Mucosa of descending colon (tissue), 3 donors: ENCODE measurements around the gene COQ6. TPM values are rescaled to one million over a fixed set of nuclear protein-coding genes. Genes with fewer than 3 reads are reported as not detected.
A peak's percentile ranks its signal among the peaks of the same experiment; 100 is the strongest.

Experiments
- ATAC-seq: fragments of 200-7000 bp; cut with Tn5 transposase; one replicate; pipeline ENCODE4 v1.9.1; 2020; ENCODE audit warnings: mild to moderate bottlenecking, moderate library complexity
- DNase-seq, 3 donors: peaks; one replicate each; pipeline ENCODE4 v3.0.0-alpha.2; 2020
- H3K36me3 ChIP-seq: fragments of 200-600 bp; one replicate; pipeline ENCODE4 v1.8.0; 2021; ENCODE audit warnings: low read depth, mild to moderate bottlenecking
- H3K4me1 ChIP-seq: fragments of 200-600 bp; one replicate; pipeline ENCODE4 v1.8.0; 2021; ENCODE audit warnings: low read depth, mild to moderate bottlenecking
- H3K4me3 ChIP-seq: fragments of 200-600 bp; one replicate; pipeline ENCODE4 v1.8.0; 2021; ENCODE audit warnings: mild to moderate bottlenecking
- H3K9me3 ChIP-seq: fragments of 200-600 bp; one replicate; pipeline ENCODE4 v1.8.0; 2021; ENCODE audit warnings: mild to moderate bottlenecking
- CTCF ChIP-seq: fragments of 200-600 bp; IDR thresholded peaks from one replicate; pipeline ENCODE4 v1.8.0; 2022; ENCODE audit warnings: antibody characterized with exemption, mild to moderate bottlenecking
- intact Hi-C, 2 donors: fragments of 100-400 bp; cut with DNase I in 1 of 2; cut with micrococcal nuclease in 1 of 2; formaldehyde crosslinking; loops; one replicate each; pipeline versions ENCODE4 v1.11.0 to v1.11.1; 2022; cut with DNase I, micrococcal nuclease
- total RNA-seq, 3 donors: library from RNA; stranded (reverse); fragmentation: NEBNext Ultra II Directional in 2 of 3; extraction: Animal tissue kit (Norgen Biotek cat#: 25700) in 2 of 3; gene quantifications; one replicate each; pipeline versions ENCODE4 v1.2.1 to v1.2.4, GENCODE V29; 2021 to 2023
- donor health status: DM: no; HTN: no; CAD: no; lungs with moderate emphysema.
- donor health status: DM: no; HTN: no; CAD: no.
- donor health status: DM: no; HTN: yes; CAD: no.

The COQ6 gene
- total RNA-seq, 3 donors from 2014 or later, result 18.9 to 20.6 (median 20.5) TPM

- intact Hi-C loops, result no loop called here
- TF ChIP-seq CTCF, result no peak
- no peak overlapping the region for H3K4me3 ChIP-seq
- no peaks in the 10 kb centered on the region for H3K9me3 ChIP-seq
- H3K36me3 ChIP-seq, result no peaks in the 10 kb centered on the region
- DNase-seq (peak in 2 of 3 donors; percentile 37 to 63), ATAC-seq (peak; percentile 62)
- peaks cover 21% of the 10 kb centered on the region for H3K4me1 ChIP-seq
Observed at GRCh38 chr14:73944432-73945158, 5.5 kb upstream of the COQ6 start.

DNA sequence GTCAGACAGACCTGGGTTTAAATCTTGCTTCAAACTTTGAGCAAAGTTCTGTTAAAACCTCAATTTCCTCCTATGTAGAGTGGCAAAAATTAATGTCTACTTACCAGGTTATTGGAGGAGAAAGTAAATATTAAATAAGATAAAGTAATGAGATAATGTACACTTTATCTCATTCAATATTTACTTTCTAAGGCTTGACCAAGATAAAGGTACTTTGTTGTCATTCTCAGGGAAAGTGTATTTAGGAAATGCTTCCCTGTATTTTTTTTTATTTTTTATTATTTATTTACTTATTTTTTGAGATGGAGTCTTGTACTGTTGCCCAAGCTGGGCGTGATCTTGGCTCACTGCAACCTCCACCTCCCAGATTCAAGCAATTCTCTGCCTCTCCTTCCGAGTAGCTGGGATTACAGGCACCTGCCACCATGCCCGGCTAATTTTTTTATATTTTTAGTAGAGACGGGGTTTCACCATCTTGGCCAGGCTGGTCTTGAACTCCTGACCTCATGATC is 4.9 kb upstream of the COQ6 start:
- Histone ChIP-seq H3K4me1 (peaks cover 21% of the 10 kb centered on the region), H3K36me3 (no peaks in the 10 kb centered on the region), H3K9me3 (no peaks in the 10 kb centered on the region), H3K4me3 (no peak overlapping the region)
- ATAC-seq (peak; percentile 29), DNase-seq (peak in 2 of 3 donors; percentile 57 to 75)
- intact Hi-C loops, result no loop called here
- no peak for TF ChIP-seq CTCF

DNA sequence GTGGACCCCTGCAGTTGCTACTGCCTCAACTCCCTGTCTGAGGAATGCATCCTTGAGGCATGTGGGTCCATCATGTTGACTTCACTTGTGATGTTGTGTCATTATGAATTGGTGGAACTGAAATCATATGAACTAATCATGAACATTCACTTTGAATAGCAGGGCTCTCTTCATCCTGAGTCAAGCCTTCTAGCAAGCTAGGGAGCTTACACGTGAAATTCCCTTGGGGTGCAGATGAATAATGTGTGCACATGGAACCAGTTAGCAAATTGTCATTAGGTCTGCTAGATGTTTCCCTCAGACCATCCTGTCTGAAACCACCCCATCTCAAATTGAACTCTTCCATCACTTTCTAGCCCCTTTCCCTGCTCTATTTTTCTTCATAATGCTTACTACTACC is 3.6 kb downstream of the COQ6 start:
- intact Hi-C loops, result no loop called here
- Histone ChIP-seq H3K4me3 (no peak overlapping the region), H3K4me1 (peaks cover 14% of the 10 kb centered on the region), H3K36me3 (no peaks in the 10 kb centered on the region), H3K9me3 (no peaks in the 10 kb centered on the region)
- TF ChIP-seq CTCF, result no peak
- DNase-seq, result no peak
- ATAC-seq, result no peak

DNA sequence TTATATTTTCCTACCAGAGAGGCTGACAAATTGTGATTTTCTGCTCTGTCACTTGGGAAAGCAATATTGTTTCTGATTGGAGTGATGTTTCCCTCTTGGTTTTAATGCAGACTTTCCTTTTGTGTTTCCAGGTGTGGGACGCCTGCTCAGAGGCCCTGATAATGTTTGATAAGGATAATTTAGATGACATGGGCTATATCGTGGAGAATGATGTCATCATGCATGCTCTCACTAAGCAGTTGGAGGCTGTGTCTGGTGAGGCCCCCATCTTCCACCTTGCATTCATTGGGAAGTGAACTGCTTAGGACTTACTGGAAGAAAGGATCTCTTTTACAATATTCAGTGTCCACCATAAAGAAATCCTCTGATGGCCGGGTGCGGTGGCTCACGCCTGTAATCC is 5.6 kb downstream of the COQ6 start:
- Histone ChIP-seq H3K9me3 (no peaks in the 10 kb centered on the region), H3K4me3 (no peak overlapping the region), H3K4me1 (peaks cover 8% of the 10 kb centered on the region), H3K36me3 (no peaks in the 10 kb centered on the region)
- intact Hi-C loops, result no loop called here
- no peak for TF ChIP-seq CTCF
- no peak for ATAC-seq
- DNase-seq, result no peak

GRCh38 chr14:73958591-73958990 is 8.5 kb downstream of the COQ6 start:
- Histone ChIP-seq H3K4me3 (no peak overlapping the region), H3K9me3 (no peaks in the 10 kb centered on the region), H3K36me3 (no peaks in the 10 kb centered on the region), H3K4me1 (no peaks in the 10 kb centered on the region)
- DNase-seq (no peak), ATAC-seq (peak; percentile 47)
- intact Hi-C loops, result no loop called here
- no peak for TF ChIP-seq CTCF
